Measurements from ENCODE around the gene CD48.

DNA sequence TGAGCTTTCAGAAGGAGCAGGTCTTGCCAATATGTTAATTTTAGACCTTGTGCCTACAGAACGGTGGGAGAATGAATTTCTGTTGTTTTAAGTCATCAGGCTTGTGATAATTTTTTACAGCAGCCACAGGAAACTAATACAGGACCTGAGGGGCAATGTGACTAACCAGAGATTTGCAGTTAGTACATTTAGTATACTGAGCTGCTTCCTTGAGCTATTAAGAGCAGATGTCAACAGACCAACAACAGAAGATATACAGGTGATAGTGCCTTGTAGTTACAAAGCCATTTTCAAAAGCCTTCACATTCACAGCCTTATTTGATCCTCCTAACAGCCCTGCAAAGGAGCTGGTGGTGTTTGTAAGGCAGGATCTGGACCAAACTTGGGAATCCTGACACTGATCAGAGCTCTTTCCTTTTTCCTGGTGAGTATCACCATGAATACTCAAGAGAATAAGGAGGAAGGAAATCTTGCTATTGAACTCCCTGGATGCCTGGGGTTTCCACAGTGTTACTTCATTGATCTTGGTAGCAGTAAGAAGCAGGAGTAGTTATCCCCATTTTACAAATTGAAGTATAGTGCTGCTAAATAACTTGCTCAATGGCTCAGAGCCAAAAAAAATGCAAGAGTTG is 60.1 kb downstream of the CD48 start:
- TF ChIP-seq, protein P1, sequence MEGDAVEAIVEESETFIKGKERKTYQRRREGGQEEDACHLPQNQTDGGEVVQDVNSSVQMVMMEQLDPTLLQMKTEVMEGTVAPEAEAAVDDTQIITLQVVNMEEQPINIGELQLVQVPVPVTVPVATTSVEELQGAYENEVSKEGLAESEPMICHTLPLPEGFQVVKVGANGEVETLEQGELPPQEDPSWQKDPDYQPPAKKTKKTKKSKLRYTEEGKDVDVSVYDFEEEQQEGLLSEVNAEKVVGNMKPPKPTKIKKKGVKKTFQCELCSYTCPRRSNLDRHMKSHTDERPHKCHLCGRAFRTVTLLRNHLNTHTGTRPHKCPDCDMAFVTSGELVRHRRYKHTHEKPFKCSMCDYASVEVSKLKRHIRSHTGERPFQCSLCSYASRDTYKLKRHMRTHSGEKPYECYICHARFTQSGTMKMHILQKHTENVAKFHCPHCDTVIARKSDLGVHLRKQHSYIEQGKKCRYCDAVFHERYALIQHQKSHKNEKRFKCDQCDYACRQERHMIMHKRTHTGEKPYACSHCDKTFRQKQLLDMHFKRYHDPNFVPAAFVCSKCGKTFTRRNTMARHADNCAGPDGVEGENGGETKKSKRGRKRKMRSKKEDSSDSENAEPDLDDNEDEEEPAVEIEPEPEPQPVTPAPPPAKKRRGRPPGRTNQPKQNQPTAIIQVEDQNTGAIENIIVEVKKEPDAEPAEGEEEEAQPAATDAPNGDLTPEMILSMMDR (IDR thresholded peaks at IDR 0.05), result no peak
- TF ChIP-seq POLR2A (IDR thresholded peaks at IDR 0.05), result no peak
